ENCODE measurements around the gene MAIP1. TPM values are rescaled to one million over a fixed set of nuclear protein-coding genes. Genes with fewer than 3 reads are reported as not detected.

Gene MAIP1
- 13.1 and 23.8 TPM in 2 replicates for total RNA-seq

GRCh38 chr2:199955339-199956061, at the start of gene MAIP1, which contains the start of gene TYW5:
MAIP1 (plus strand) TSS chr2:199955582; CDS start chr2:199955799, 217 bp downstream.
TYW5 (minus strand) TSS chr2:199955491; CDS start chr2:199955470, 21 bp downstream.

GRCh38 chr2:199911052-199911876, 44.1 kb upstream of the MAIP1 start, which contains the start of gene C2orf69:
C2orf69 (plus strand) TSS chr2:199911293; CDS start chr2:199911439, 146 bp downstream.

Other genes starting within 250 kb of the MAIP1 start
- 0.22 and 0.43 TPM in 2 replicates for gene FTCDNL1, start 104.4 kb upstream of the MAIP1 start, total RNA-seq
- 3.5 and 20.5 TPM in 2 replicates for gene C2orf69, start 44.3 kb upstream of the MAIP1 start, total RNA-seq
- 7.2 and 8.9 TPM in 2 replicates for gene TYW5, start 91 bp upstream of the MAIP1 start, total RNA-seq

Measured in placental pericyte (primary cell).